HCT116 (cell line): ENCODE results near the gene CCDC88C. TPM values are rescaled to one million over a fixed set of nuclear protein-coding genes. Genes with fewer than 3 reads are reported as not detected.

Source experiments
- ATAC-seq: fragments of 200-7000 bp; cut with Tn5 transposase; 2 replicates; pipeline ENCODE4 v1.9.1; 2020; ENCODE audit warnings: mild to moderate bottlenecking, moderate library complexity
- BruUV-seq: library from RNA; stranded (reverse); fragments of 400-500 nt; replicated peaks from 2 replicates; lab custom pipeline; 2021; lab: Mats Ljungman, UMichigan
- CTCF ChIA-PET: fragments of 300-600 bp; sonication (Branson Sonifier 250); formaldehyde crosslinking; loops from one replicate; lab custom pipeline; 2021; ENCODE audit warnings: antibody characterized with exemption; lab: Charles Lee
- POLR2A ChIA-PET: fragments of 300-600, 350-600 bp; sonication (Branson Sonifier 250); formaldehyde crosslinking; loops from one replicate; lab custom pipeline; 2021; ENCODE audit warnings: antibody characterized with exemption; lab: Charles Lee
- RAD21 ChIA-PET, 2 experiments: fragments of 300-600 bp; sonication (Branson Sonifier 250); formaldehyde crosslinking; loops; one replicate each; lab custom pipeline; 2023; ENCODE audit warnings: low total read pairs in 2 of 2; ENCODE audit not compliant: uncharacterized antibody in 2 of 2, unreplicated experiment in 2 of 2, low non-redundant PET in 1 of 2; lab: Charles Lee
- DNase-seq: peaks from one replicate; pipeline ENCODE4 v3.0.0-alpha.2; 2010; ENCODE audit warnings: low read depth, low spot score
- H2AFZ ChIP-seq: fragments of 200-600 bp; shearing (Covaris generic), sonication (generic); 2 replicates; pipeline ENCODE4 v1.6.1; 2017; ENCODE audit warnings: low read depth, mixed run types, mixed read lengths, antibody characterized with exemption, low read length; ENCODE audit not compliant: poor library complexity, severe bottlenecking
- H3K27ac ChIP-seq: 2 replicates; pipeline ENCODE4 v1.5.1; 2012; ENCODE audit warnings: low read depth, low read length
- H3K27me3 ChIP-seq: fragments of 200-600 bp; sonication (generic); 2 replicates; pipeline ENCODE4 v1.6.1; 2016; ENCODE audit warnings: mixed run types, low read length, mixed read lengths; ENCODE audit not compliant: insufficient read depth
- H3K36me3 ChIP-seq, 2 experiments: fragments of 200-500 bp in 1 of 2; fragments of 200-600 bp in 1 of 2; sonication (Bioruptor generic) in 1 of 2; sonication (generic) in 1 of 2; 2 replicates each; pipeline versions ENCODE4 v1.5.1 to v1.6.1; 2014 to 2016; ENCODE audit warnings: low read length in 2 of 2, inconsistent platforms in 1 of 2, mixed read lengths in 1 of 2, mixed run types in 1 of 2; ENCODE audit not compliant: insufficient read depth in 2 of 2, control insufficient read depth in 1 of 2
- H3K4me1 ChIP-seq, 2 experiments: fragments of 200-600 bp in 1 of 2; sonication (generic) in 1 of 2; 2 replicates each; pipeline versions ENCODE4 v1.5.1 to v1.6.1; 2012 to 2017; ENCODE audit warnings: low read length in 2 of 2, inconsistent platforms in 1 of 2, mild to moderate bottlenecking in 1 of 2, mixed read lengths in 1 of 2, mixed run types in 1 of 2, moderate library complexity in 1 of 2; ENCODE audit not compliant: insufficient read depth in 2 of 2, control insufficient read depth in 1 of 2
- H3K4me2 ChIP-seq: fragments of 200-600 bp; sonication (generic); 2 replicates; pipeline ENCODE4 v1.6.1; 2017; ENCODE audit warnings: mixed run types, low read length, mixed read lengths
- H3K4me3 ChIP-seq, 2 experiments: fragments of 200-600 bp in 1 of 2; sonication (generic) in 1 of 2; replicated peaks in 1 of 2; 2 replicates each; pipeline ENCODE4 v1.5.1; 2011 to 2016; ENCODE audit warnings: low read length in 2 of 2, control low read depth in 1 of 2, low read depth in 1 of 2, mild to moderate bottlenecking in 1 of 2, mixed read lengths in 1 of 2, mixed run types in 1 of 2
- H3K79me2 ChIP-seq: fragments of 200-600 bp; sonication (generic); 2 replicates; pipeline ENCODE4 v1.6.1; 2017; ENCODE audit warnings: mild to moderate bottlenecking, mixed run types, low read length, moderate library complexity, mixed read lengths; ENCODE audit not compliant: insufficient read depth
- H3K9ac ChIP-seq: fragments of 200-600 bp; sonication (generic); 2 replicates; pipeline ENCODE4 v1.6.1; 2016; ENCODE audit warnings: low read length, mixed read lengths
- H3K9me2 ChIP-seq: fragments of 200-600 bp; sonication (generic), shearing (Covaris generic); 2 replicates; pipeline ENCODE4 v1.6.1; 2017; ENCODE audit warnings: mixed run types, mild to moderate bottlenecking, moderate library complexity; ENCODE audit not compliant: insufficient read depth
- H3K9me3 ChIP-seq, 2 experiments: fragments of 200-500 bp in 1 of 2; fragments of 200-600 bp in 1 of 2; sonication (Bioruptor generic) in 1 of 2; sonication (generic) in 1 of 2; 2 replicates each; pipeline ENCODE4 v1.6.1; 2014 to 2017; ENCODE audit warnings: low read length in 2 of 2, mixed read lengths in 2 of 2, inconsistent platforms in 1 of 2, low read depth in 1 of 2, mild to moderate bottlenecking in 1 of 2, mixed run types in 1 of 2, moderate library complexity in 1 of 2; ENCODE audit not compliant: control insufficient read depth in 1 of 2, insufficient read depth in 1 of 2
- H4K20me1 ChIP-seq: fragments of 200-600 bp; sonication (generic), shearing (Covaris generic); 2 replicates; pipeline ENCODE4 v1.6.1; 2017; ENCODE audit warnings: mixed run types, mild to moderate bottlenecking, moderate library complexity; ENCODE audit not compliant: insufficient read depth
- CTCF ChIP-seq, 3 experiments: fragments of 200-600 bp in 1 of 3; sonication (generic) in 1 of 3; IDR thresholded peaks in 2 of 3; conservative IDR thresholded peaks in 1 of 3; 2 replicates each; pipeline ENCODE4 v1.5.1; 2012 to 2017; ENCODE audit warnings: low read depth in 2 of 3, low read length in 2 of 3, antibody characterized with exemption in 1 of 3, borderline replicate concordance in 1 of 3, control low read depth in 1 of 3, mild to moderate bottlenecking in 1 of 3, mixed read lengths in 1 of 3, mixed run types in 1 of 3, moderate library complexity in 1 of 3; ENCODE audit not compliant: insufficient read depth in 1 of 3
- EGR1 ChIP-seq: IDR thresholded peaks from 2 replicates; pipeline ENCODE4 v1.6.1; 2012; ENCODE audit warnings: low read depth
- ELF1 ChIP-seq: IDR thresholded peaks from 2 replicates; pipeline ENCODE4 v1.6.1; 2012; ENCODE audit warnings: low read depth, borderline replicate concordance
- EZH2 ChIP-seq: fragments of 200-600 bp; sonication (generic); IDR thresholded peaks from 2 replicates; pipeline ENCODE4 v1.6.1; 2017; ENCODE audit warnings: antibody characterized with exemption, mixed run types
- FOSL1 ChIP-seq: IDR thresholded peaks from 2 replicates; pipeline ENCODE4 v1.6.1; 2012; ENCODE audit warnings: low read depth
- JUND ChIP-seq: IDR thresholded peaks from 2 replicates; pipeline ENCODE4 v1.6.1; 2012
- POLR2A ChIP-seq: IDR thresholded peaks from 2 replicates; pipeline ENCODE4 v1.7.0; 2011; ENCODE audit warnings: borderline replicate concordance; ENCODE audit not compliant: insufficient read depth, insufficient read length; ENCODE audit errors: extremely low read depth
- POLR2AphosphoS5 ChIP-seq: IDR thresholded peaks from 2 replicates; pipeline ENCODE4 v1.6.1; 2011; ENCODE audit warnings: mild to moderate bottlenecking, low read depth, low read length, moderate library complexity
- RAD21 ChIP-seq: IDR thresholded peaks from 2 replicates; pipeline ENCODE4 v1.6.1; 2012; ENCODE audit warnings: low read depth, mild to moderate bottlenecking
- SP1 ChIP-seq: IDR thresholded peaks from 2 replicates; pipeline ENCODE4 v1.6.1; 2012; ENCODE audit warnings: low read depth
- SRF ChIP-seq: IDR thresholded peaks from 2 replicates; pipeline ENCODE4 v1.6.1; 2012; ENCODE audit warnings: low read depth
- YY1 ChIP-seq: IDR thresholded peaks from 2 replicates; pipeline ENCODE4 v1.6.1; 2011; ENCODE audit warnings: low read length, low read depth, moderate library complexity, mild to moderate bottlenecking; ENCODE audit not compliant: insufficient replicate concordance; ENCODE audit errors: extremely low read depth
- ZFX ChIP-seq: fragments of 450-650 bp; IDR thresholded peaks from 2 replicates; pipeline ENCODE4 v1.6.1; 2017
- ZNF274 ChIP-seq: fragments of 200-500 bp; sonication (Bioruptor generic); IDR thresholded peaks from 2 replicates; pipeline ENCODE4 v1.6.1; 2014; ENCODE audit warnings: mild to moderate bottlenecking, low read depth, low read length, inconsistent platforms
- intact Hi-C: fragments of 100-400 bp; cut with micrococcal nuclease; formaldehyde crosslinking; loops from 2 replicates; pipeline ENCODE4 v1.10.0; 2022
- total RNA-seq: library from RNA; stranded (reverse); gene quantifications from one replicate; pipeline ENCODE4 v1.2.1, GENCODE V29; 2021; ENCODE audit not compliant: unreplicated experiment
- TF ChIP-seq, protein P1 (sequence below): IDR thresholded peaks from 2 replicates; pipeline ENCODE4 v1.6.1; 2012; ENCODE audit warnings: low read depth

CCDC88C gene
- total RNA-seq, 1 experiment from 2014 or later, result 20.8 TPM

DNA sequence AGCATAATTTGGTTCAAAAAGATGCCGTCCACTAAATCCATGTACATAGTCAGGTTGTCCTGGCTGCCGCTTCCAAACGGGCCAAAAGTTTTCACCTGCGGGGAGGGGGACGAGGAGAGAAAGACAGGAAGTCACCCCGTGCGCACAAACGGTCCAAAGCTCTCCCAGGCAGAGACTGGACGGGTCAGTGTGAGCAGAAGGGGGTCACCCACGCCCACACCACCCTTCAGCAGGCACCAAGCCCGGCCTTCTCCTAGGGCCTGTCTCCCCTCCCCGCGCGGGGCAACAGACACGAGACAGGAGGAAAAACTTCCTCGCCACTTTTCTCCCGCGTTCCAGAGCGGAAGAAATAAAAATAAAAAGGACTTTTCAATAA is 888 bp downstream of the CCDC88C start (continued):
- TF ChIP-seq CTCF (IDR thresholded peaks at IDR 0.05 in 2 of 3, conservative IDR thresholded peaks at IDR 0.05 in 1 of 3; ENCODE audit: borderline replicate concordance in 1 of 3, insufficient read depth in 1 of 3, low read depth in 2 of 3, low read length in 2 of 3), result no peak
- TF ChIP-seq, all 23 proteins: peak for 0

- Histone ChIP-seq H4K20me1 (no peaks in the 10 kb centered on the region), H3K27me3 (no peaks in the 10 kb centered on the region), H3K9ac (peak overlapping the region; percentile 71), H2AFZ (no peak overlapping the region), H3K9me2 (no peaks in the 10 kb centered on the region)
- TSS peak; percentile 61 for BruUV-seq
- POLR2A ChIA-PET, result no interaction called here
- TF ChIP-seq, protein P1, sequence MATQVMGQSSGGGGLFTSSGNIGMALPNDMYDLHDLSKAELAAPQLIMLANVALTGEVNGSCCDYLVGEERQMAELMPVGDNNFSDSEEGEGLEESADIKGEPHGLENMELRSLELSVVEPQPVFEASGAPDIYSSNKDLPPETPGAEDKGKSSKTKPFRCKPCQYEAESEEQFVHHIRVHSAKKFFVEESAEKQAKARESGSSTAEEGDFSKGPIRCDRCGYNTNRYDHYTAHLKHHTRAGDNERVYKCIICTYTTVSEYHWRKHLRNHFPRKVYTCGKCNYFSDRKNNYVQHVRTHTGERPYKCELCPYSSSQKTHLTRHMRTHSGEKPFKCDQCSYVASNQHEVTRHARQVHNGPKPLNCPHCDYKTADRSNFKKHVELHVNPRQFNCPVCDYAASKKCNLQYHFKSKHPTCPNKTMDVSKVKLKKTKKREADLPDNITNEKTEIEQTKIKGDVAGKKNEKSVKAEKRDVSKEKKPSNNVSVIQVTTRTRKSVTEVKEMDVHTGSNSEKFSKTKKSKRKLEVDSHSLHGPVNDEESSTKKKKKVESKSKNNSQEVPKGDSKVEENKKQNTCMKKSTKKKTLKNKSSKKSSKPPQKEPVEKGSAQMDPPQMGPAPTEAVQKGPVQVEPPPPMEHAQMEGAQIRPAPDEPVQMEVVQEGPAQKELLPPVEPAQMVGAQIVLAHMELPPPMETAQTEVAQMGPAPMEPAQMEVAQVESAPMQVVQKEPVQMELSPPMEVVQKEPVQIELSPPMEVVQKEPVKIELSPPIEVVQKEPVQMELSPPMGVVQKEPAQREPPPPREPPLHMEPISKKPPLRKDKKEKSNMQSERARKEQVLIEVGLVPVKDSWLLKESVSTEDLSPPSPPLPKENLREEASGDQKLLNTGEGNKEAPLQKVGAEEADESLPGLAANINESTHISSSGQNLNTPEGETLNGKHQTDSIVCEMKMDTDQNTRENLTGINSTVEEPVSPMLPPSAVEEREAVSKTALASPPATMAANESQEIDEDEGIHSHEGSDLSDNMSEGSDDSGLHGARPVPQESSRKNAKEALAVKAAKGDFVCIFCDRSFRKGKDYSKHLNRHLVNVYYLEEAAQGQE, result no peak
- TF ChIP-seq YY1, result no peak
- TF ChIP-seq EGR1, result no peak
- no peak for TF ChIP-seq JUND
- no peak for TF ChIP-seq POLR2A
- no peak for TF ChIP-seq RAD21
- no peak for TF ChIP-seq EZH2
- no peak for TF ChIP-seq FOSL1
- no peak for TF ChIP-seq ZNF274
- no peak for TF ChIP-seq SP1
- no peak for TF ChIP-seq ZFX
- no peak for TF ChIP-seq ELF1
- TF ChIP-seq SRF, result no peak
- no peak for TF ChIP-seq POLR2AphosphoS5
- no peak for TF ChIP-seq CTCF (IDR thresholded peaks at IDR 0.05 in 2 of 3, conservative IDR thresholded peaks at IDR 0.05 in 1 of 3; ENCODE audit: borderline replicate concordance in 1 of 3, insufficient read depth in 1 of 3, low read depth in 2 of 3, low read length in 2 of 3)
- TF ChIP-seq, all 23 proteins: peak for 0
- peaks cover 11 to 29% of the 10 kb centered on the region in 2 experiments for H3K4me1 ChIP-seq
- H3K79me2 ChIP-seq, result peaks cover 10% of the 10 kb centered on the region; the same call in 1 of the 2 replicates
- CTCF ChIA-PET, result no interaction called here
- no peaks in the 10 kb centered on the region for H3K36me3 ChIP-seq
- RAD21 ChIA-PET, result no interaction called here
- DNase-seq (no peak), ATAC-seq (no peak)
- H3K4me3 ChIP-seq, result peak overlapping the region; percentile 70 to 77
- H3K27ac ChIP-seq, result no peak overlapping the region
- intact Hi-C loops, result loop anchor here (5.0 kb wide), 1 partner anchor 496 kb away; no protein-coding TSS in a partner anchor
- H3K9me3 ChIP-seq, result no peaks in the 10 kb centered on the region
- peak overlapping the region; percentile 72 for H3K4me2 ChIP-seq
These were observed 1.6 kb downstream of the CCDC88C start for GRCh38 chr14:91415794-91416743.
